HepG2 (cell line): ENCODE results near the gene POLA2. TPM values are rescaled to one million over a fixed set of nuclear protein-coding genes. Genes with fewer than 3 reads are reported as not detected.

Experiments used
- ETV5 ChIP-seq: IDR thresholded peaks from 2 replicates; pipeline ENCODE4 v1.6.1; 2018; ENCODE audit warnings: missing biosample characterization, missing genetic modification reagents, inconsistent platforms, borderline replicate concordance
- HHEX ChIP-seq: IDR thresholded peaks from 2 replicates; pipeline ENCODE4 v1.6.1; 2016; ENCODE audit warnings: control low read depth
- HNF4A ChIP-seq: sonication (generic); formaldehyde crosslinking; IDR thresholded peaks from 2 replicates; pipeline ENCODE4 v1.4.0; 2020; ENCODE audit warnings: missing genetic modification reagents
- MED1 ChIP-seq: sonication (generic); formaldehyde crosslinking; IDR thresholded peaks from 2 replicates; pipeline ENCODE4 v1.4.0; 2020; ENCODE audit warnings: missing genetic modification reagents
- MTA1 ChIP-seq: sonication (generic); formaldehyde crosslinking; IDR thresholded peaks from 2 replicates; pipeline ENCODE4 v1.4.0; 2020; ENCODE audit warnings: missing genetic modification reagents, mild to moderate bottlenecking, borderline replicate concordance
- SCMH1 ChIP-seq: sonication (generic); formaldehyde crosslinking; IDR thresholded peaks from 2 replicates; pipeline ENCODE4 v1.9.0; 2021; ENCODE audit warnings: missing genetic modification reagents, mild to moderate bottlenecking, borderline replicate concordance
- SP5 ChIP-seq: IDR thresholded peaks from 2 replicates; pipeline ENCODE4 v1.6.1; 2016; ENCODE audit warnings: low read depth, borderline replicate concordance
- SYNCRIP ChIP-seq: fragments of 200-400 bp; formaldehyde crosslinking; IDR thresholded peaks from 2 replicates; pipeline ENCODE4 v1.6.1; 2018; ENCODE audit warnings: mild to moderate bottlenecking, low read depth, low read length; ENCODE audit not compliant: insufficient read depth
- ZBTB8A ChIP-seq: sonication (generic); formaldehyde crosslinking; IDR thresholded peaks from 2 replicates; pipeline ENCODE4 v1.4.0; 2020; ENCODE audit warnings: mild to moderate bottlenecking, low read depth, missing genetic modification reagents, borderline replicate concordance
- polyA plus RNA-seq, 8 experiments: library from polyadenylated mRNA; depleted of rRNA in 3 of 8; stranded (reverse) in 7 of 8; unstranded in 1 of 8; fragments of >200 nt; fragmentation: Illumina TruSeq in 4 of 8; extraction: Trizol in 4 of 8; gene quantifications; 2 replicates each; pipeline versions ENCODE4 v1.2.1 to v1.2.3, GENCODE V29; 2011 to 2016; ENCODE audit warnings: low read depth in 4 of 8, missing spikeins in 1 of 8, mixed read lengths in 1 of 8; ENCODE audit not compliant: insufficient read depth in 1 of 8
- total RNA-seq, 5 experiments: library from RNA; depleted of rRNA; stranded (reverse); fragments of >200 nt; fragmentation: Illumina TruSeq; extraction: Trizol; gene quantifications; 2 replicates each; pipeline ENCODE4 v1.2.3, GENCODE V29; 2016; ENCODE audit warnings: low read depth in 1 of 5
- TF ChIP-seq, protein P1 (sequence below): sonication (generic); formaldehyde crosslinking; IDR thresholded peaks from 2 replicates; pipeline ENCODE4 v1.5.1; 2020; ENCODE audit warnings: mild to moderate bottlenecking, moderate library complexity, missing genetic modification reagents
- TF ChIP-seq, protein P2 (sequence below): sonication (generic); formaldehyde crosslinking; IDR thresholded peaks from 2 replicates; pipeline ENCODE4 v1.5.0; 2020; ENCODE audit warnings: mild to moderate bottlenecking, low read depth, missing genetic modification reagents, borderline replicate concordance
- TF ChIP-seq, protein P3 (sequence below): sonication (generic); formaldehyde crosslinking; IDR thresholded peaks from 2 replicates; pipeline ENCODE4 v1.4.0; 2020; ENCODE audit warnings: missing genetic modification reagents, borderline replicate concordance
- TF ChIP-seq, protein P4 (sequence below): sonication (generic); formaldehyde crosslinking; IDR thresholded peaks from 2 replicates; pipeline ENCODE4 v1.5.0; 2020; ENCODE audit warnings: mild to moderate bottlenecking, missing genetic modification reagents, borderline replicate concordance
- TF ChIP-seq, protein P5 (sequence below): sonication (generic); formaldehyde crosslinking; IDR thresholded peaks from 2 replicates; pipeline ENCODE4 v1.5.0; 2020; ENCODE audit warnings: missing genetic modification reagents

The POLA2 gene
- total and polyA plus RNA-seq, 2 of the 13 experiments (the other 11 are each of a cell fraction or from before 2014, with no cell fraction given) = 9.7 to 15.6 TPM

- TF ChIP-seq MED1 (CRISPR knock-in tag) (peak; percentile 23; the same call in 1 of the 2 replicates), MTA1 (CRISPR knock-in tag) (peak; percentile 85), ETV5 (CRISPR knock-in tag) (no peak), SP5 (CRISPR knock-in tag) (peak; percentile 40; the same call in 1 of the 2 replicates), ZBTB8A (CRISPR knock-in tag) (no peak), SCMH1 (CRISPR knock-in tag) (no peak), SYNCRIP (no peak), HNF4A (CRISPR knock-in tag) (peak; percentile 19; the same call in 1 of the 2 replicates), HHEX (CRISPR knock-in tag) (no peak)
- TF ChIP-seq, protein P1, sequence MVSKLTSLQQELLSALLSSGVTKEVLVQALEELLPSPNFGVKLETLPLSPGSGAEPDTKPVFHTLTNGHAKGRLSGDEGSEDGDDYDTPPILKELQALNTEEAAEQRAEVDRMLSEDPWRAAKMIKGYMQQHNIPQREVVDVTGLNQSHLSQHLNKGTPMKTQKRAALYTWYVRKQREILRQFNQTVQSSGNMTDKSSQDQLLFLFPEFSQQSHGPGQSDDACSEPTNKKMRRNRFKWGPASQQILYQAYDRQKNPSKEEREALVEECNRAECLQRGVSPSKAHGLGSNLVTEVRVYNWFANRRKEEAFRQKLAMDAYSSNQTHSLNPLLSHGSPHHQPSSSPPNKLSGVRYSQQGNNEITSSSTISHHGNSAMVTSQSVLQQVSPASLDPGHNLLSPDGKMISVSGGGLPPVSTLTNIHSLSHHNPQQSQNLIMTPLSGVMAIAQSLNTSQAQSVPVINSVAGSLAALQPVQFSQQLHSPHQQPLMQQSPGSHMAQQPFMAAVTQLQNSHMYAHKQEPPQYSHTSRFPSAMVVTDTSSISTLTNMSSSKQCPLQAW (CRISPR knock-in tag) = 0 out of 2 replicates have a peak, but pooled peaks have one; percentile 21
- TF ChIP-seq, protein P2, sequence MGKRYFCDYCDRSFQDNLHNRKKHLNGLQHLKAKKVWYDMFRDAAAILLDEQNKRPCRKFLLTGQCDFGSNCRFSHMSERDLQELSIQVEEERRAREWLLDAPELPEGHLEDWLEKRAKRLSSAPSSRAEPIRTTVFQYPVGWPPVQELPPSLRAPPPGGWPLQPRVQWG (CRISPR knock-in tag) = no peak
- TF ChIP-seq, protein P3, sequence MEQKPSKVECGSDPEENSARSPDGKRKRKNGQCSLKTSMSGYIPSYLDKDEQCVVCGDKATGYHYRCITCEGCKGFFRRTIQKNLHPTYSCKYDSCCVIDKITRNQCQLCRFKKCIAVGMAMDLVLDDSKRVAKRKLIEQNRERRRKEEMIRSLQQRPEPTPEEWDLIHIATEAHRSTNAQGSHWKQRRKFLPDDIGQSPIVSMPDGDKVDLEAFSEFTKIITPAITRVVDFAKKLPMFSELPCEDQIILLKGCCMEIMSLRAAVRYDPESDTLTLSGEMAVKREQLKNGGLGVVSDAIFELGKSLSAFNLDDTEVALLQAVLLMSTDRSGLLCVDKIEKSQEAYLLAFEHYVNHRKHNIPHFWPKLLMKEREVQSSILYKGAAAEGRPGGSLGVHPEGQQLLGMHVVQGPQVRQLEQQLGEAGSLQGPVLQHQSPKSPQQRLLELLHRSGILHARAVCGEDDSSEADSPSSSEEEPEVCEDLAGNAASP (CRISPR knock-in tag) = peak; percentile 36; the same call in 1 of the 2 replicates
- TF ChIP-seq, protein P4, sequence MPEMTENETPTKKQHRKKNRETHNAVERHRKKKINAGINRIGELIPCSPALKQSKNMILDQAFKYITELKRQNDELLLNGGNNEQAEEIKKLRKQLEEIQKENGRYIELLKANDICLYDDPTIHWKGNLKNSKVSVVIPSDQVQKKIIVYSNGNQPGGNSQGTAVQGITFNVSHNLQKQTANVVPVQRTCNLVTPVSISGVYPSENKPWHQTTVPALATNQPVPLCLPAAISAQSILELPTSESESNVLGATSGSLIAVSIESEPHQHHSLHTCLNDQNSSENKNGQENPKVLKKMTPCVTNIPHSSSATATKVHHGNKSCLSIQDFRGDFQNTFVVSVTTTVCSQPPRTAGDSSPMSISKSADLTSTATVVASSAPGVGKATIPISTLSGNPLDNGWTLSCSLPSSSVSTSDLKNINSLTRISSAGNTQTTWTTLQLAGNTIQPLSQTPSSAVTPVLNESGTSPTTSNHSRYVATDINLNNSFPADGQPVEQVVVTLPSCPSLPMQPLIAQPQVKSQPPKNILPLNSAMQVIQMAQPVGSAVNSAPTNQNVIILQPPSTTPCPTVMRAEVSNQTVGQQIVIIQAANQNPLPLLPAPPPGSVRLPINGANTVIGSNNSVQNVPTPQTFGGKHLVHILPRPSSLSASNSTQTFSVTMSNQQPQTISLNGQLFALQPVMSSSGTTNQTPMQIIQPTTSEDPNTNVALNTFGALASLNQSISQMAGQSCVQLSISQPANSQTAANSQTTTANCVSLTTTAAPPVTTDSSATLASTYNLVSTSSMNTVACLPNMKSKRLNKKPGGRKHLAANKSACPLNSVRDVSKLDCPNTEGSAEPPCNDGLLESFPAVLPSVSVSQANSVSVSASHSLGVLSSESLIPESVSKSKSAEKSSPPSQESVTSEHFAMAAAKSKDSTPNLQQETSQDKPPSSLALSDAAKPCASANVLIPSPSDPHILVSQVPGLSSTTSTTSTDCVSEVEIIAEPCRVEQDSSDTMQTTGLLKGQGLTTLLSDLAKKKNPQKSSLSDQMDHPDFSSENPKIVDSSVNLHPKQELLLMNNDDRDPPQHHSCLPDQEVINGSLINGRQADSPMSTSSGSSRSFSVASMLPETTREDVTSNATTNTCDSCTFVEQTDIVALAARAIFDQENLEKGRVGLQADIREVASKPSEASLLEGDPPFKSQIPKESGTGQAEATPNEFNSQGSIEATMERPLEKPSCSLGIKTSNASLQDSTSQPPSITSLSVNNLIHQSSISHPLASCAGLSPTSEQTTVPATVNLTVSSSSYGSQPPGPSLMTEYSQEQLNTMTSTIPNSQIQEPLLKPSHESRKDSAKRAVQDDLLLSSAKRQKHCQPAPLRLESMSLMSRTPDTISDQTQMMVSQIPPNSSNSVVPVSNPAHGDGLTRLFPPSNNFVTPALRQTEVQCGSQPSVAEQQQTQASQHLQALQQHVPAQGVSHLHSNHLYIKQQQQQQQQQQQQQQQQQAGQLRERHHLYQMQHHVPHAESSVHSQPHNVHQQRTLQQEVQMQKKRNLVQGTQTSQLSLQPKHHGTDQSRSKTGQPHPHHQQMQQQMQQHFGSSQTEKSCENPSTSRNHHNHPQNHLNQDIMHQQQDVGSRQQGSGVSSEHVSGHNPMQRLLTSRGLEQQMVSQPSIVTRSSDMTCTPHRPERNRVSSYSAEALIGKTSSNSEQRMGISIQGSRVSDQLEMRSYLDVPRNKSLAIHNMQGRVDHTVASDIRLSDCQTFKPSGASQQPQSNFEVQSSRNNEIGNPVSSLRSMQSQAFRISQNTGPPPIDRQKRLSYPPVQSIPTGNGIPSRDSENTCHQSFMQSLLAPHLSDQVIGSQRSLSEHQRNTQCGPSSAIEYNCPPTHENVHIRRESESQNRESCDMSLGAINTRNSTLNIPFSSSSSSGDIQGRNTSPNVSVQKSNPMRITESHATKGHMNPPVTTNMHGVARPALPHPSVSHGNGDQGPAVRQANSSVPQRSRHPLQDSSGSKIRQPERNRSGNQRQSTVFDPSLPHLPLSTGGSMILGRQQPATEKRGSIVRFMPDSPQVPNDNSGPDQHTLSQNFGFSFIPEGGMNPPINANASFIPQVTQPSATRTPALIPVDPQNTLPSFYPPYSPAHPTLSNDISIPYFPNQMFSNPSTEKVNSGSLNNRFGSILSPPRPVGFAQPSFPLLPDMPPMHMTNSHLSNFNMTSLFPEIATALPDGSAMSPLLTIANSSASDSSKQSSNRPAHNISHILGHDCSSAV = no peak
- TF ChIP-seq, protein P5, sequence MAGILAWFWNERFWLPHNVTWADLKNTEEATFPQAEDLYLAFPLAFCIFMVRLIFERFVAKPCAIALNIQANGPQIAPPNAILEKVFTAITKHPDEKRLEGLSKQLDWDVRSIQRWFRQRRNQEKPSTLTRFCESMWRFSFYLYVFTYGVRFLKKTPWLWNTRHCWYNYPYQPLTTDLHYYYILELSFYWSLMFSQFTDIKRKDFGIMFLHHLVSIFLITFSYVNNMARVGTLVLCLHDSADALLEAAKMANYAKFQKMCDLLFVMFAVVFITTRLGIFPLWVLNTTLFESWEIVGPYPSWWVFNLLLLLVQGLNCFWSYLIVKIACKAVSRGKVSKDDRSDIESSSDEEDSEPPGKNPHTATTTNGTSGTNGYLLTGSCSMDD (CRISPR knock-in tag) = no peak
Measured at GRCh38 chr11:65301491-65302329, 39.9 kb downstream of the POLA2 start (continued).
